Cortex of kidney (tissue), 1 donor: ENCODE results near the gene CDH4.
"Not testable (repeated sequence)": the region's sequence is repeated elsewhere in the genome, so short reads cannot be mapped to it uniquely, and the experiment has no call there.

ENCODE experiments used
- DNase-seq: peaks from one replicate; lab custom pipeline; 2025; lab: John Stamatoyannopoulos, UW

Gene CDH4

GRCh38 chr20:61948056-61948455 lies 696.0 kb downstream of the CDH4 start:
- not testable (repeated sequence) for DNase-seq

GRCh38 chr20:61948586-61949362 lies 696.7 kb downstream of the CDH4 start:
- no peak for DNase-seq

- DNase-seq = no peak
Observed at GRCh38 chr20:61949363-61949713, 697.3 kb downstream of the CDH4 start.

GRCh38 chr20:61949714-61950640 lies 697.9 kb downstream of the CDH4 start:
- no peak for DNase-seq

DNA sequence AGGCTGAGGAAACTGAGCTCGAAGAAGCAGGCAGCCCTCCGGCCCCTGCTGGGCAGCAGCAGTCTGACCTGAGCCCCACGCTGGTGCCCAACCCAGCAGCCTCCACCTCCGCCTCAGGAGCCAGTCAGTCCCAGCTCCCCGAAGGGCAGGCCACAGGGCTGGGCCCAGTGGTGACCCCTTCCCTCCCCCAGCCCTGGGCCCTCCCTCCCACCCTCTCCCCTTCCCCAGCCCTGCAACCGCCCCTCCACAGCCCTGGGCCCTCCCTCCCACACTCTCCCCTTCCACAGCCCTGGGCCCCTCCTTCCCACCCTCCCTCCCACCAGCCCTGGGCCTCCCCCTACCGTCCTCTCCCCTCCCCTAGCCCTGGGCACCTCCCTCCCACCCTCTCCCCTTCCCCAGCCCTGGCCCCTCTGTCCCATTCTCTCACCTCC lies 698.6 kb downstream of the CDH4 start:
- DNase-seq = no peak

DNA sequence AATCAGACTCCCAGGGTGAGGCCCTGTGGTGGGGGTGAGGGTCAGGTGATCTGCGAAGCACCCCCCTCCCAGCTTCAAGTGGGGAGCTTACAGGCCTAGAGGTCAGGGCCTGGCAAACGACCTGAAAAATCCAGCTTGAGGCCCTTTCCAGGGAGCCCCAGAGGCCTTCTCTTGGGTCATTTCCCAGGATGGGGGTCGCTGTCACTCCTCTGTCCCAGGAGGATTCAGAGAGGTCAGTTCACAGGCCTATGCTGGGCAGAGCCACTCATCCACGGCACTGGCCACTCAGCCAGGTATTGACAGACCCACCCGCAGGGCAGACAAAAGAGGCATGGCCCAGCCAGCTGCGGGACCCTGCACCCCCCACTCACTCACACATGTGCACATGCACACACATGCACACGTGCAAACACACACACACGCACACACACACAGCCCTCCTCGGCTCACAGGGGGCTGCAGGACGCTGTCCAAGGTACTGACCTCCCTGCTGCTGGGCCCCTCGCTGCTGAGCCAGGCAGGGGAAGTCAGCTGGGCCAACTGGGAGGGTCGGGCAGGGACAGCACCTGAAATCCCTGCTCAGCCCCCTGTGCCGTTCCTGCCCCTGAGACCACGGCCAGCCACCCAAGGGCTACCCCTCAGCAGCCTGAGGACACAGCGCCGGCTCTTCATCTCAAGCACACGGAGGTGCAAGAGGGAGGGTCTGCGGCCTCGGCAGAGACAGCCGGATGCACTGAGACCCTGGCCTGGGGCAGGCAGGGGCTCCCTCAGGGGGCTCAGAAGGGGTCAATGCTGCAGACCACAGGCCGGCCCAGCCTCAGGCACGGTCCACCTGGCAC lies 699.9 kb downstream of the CDH4 start:
- DNase-seq = no peak

- DNase-seq = no peak
Observed at GRCh38 chr20:61953037-61954021, 701.3 kb downstream of the CDH4 start.

GRCh38 chr20:61954276-61955021 lies 702.4 kb downstream of the CDH4 start:
- no peak for DNase-seq

DNA sequence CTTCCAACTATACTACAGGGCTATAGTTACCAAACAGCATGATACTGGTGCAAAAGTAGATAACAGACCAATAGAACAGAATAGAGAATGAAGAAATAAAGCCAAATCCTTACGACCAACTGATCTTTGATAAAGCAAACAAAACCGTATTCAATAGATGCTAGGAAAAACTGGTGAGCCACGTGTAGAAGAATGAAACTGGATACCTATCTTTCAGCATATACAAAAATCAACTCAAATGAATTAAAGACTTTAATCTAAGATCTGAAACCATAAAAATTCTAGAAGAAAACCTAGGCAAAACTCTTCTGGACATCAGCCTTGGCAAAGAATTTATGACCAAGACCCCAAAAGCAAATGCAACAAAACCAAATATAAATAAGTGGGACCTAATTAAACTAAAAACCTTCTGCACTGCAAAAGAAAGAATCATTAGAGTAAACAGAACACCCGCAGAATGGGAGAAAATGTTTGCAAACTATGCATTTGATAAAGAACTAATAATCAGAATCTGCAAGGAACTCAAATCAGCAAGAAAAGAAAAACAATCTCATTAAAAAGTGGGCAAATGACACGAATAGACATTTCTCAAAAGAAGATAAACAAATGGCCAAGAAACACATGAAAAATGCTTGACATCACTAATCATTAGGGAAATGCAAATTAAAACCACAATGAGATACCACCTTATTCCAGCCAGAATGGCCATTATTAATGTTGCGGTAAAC lies 703.8 kb downstream of the CDH4 start:
- no peak for DNase-seq

- DNase-seq = no peak
Observed at GRCh38 chr20:61956396-61957342, 704.6 kb downstream of the CDH4 start.

GRCh38 chr20:61957961-61958715 lies 706.1 kb downstream of the CDH4 start:
- DNase-seq = no peak

- DNase-seq = no peak
Observed at GRCh38 chr20:61958773-61959700, 707.0 kb downstream of the CDH4 start.

DNA sequence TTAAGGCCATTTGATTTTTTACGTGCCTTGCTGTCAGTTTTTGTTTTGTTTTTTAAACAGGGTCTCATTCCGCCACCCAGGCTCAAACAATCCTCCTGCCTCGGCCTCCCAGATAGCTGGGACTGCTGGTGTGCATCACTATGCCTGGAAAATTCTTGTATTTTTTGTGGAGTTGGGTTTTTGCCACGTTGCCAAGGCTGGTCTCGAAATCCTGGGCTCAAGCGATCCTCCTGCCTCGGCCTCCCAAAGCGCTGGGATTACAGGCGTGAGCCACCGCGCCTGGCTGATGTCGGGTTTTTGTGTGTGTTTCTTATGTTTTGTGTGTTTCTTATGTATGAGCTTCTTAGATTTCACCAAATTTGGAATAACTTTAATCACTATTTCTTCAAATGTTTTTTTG lies 708.8 kb downstream of the CDH4 start:
- no peak for DNase-seq

DNA sequence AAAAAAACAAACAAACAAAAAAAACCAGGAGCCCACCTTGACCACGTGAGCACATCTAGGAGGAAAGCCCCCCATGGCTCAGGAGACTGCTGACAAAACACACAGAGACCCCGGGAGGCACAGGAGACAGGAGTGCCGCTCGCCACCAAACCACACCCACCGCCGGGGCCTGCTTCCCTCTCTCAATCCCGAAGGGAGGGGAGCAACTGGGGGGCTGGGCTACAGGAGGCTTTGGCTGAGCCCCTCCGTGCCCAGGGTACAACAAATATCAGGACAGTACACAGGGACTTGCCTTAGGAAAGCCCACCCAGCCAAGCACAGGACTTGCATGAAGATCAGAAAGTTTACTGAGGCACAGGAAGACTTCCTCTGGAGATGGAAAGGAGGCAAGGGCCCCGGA lies 711.1 kb downstream of the CDH4 start:
- no peak for DNase-seq

GRCh38 chr20:61963885-61964674 lies 712.0 kb downstream of the CDH4 start:
- no peak for DNase-seq
